Stimulated activated CD8-positive, alpha-beta memory T cell treated with anti-CD3 and anti-CD28 coated beads, Interleukin-4, amount 100 ng/mL, for 48 hours (primary cell): ENCODE results near the gene ZNF260.
A peak's percentile ranks its signal among the peaks of the same experiment; 100 is the strongest.

ENCODE experiments used
- DNase-seq: peaks from one replicate; pipeline ENCODE4 v3.0.0-alpha.2; 2020

ZNF260 gene

DNA sequence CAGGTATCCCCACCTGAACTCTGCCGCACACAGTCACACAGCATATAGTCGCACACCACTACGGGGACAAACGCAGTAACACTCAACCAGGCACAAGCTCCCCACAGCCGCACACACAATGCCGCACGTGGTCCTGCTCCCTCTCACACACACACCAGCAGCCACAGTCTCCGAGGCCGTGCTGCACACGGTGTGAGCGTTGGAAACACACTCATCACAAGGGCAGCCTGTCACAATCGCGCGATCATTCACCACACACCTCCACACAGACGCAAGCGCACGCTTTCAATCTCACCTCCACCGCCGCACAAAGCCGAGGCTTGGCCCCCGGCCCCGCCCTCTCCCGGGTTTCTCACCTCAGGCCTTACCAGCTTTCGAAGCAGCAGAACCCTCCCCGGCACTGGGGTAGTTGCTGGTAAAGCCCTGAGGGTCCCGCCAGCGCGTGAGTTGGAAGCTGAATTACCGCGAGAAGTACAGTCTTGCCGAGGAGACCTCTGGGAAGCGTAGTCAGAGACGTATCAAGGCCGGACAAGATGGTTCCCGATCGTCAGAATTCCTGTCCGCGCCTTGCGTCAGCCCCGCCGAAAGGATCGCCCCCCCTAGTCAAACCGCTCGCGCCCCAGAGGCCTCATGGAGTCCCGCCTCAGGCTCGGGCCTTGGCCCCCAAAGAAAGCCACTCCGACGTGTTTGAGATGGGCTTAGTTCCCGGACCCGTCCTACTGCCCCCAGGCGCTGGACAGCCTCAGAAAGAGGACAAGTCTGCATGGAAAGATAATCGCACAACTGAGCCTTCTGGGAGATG lies 38.8 kb downstream of the ZNF260 start, which contains the start of gene ZNF566:
Gene ZNF566, minus strand, starts transcription at position 444 of the 802 bp plus-strand sequence. CDS start 13,004 bp downstream, outside the sequence.
- DNase-seq: peak; percentile 94

DNA sequence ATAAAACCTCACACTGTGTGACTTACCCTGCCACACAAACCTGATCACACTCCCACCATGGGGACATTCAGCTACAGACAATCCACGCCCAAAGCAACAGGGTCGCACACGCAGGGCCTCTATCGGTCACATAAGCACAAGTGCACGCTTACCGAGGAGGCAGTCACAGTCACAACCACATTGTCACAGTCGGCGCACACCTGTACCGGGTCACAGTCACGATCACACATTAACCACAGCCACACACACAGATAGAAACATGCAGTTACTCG lies 39.3 kb downstream of the ZNF260 start:
- no peak for DNase-seq

DNA sequence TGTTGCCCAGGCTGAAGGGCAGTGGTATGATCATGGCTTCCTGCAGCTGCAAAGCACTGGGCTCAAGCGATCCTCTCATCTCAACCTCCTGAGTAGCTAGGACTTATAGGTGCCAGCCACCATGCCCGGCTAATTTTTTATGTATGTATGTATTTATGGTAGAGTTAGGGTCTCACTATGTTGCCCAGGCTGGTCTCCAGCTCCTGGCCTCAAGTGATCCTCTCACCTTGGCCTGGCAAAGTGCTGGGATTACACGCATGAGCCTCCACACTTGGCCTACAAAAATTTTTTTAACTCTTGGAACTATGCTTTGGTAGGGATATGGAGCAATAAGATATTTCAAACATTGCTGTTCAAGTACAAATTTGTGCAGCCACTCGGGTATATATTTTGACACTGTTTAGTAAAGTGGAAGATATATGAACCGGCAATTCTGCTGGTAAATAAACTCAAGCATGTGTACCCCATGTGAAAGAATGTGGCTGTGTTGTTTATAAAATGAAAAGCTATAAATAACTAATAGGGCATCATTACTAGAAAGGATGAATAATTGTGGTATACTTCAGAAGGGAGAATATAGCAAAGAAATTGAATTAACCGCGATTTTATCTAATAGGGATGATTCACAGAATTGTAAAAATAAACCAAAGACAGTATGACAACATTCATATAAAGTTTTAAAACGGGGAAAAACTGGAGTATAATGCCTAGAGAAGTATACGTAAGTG lies 39.8 kb downstream of the ZNF260 start:
- no peak for DNase-seq

DNA sequence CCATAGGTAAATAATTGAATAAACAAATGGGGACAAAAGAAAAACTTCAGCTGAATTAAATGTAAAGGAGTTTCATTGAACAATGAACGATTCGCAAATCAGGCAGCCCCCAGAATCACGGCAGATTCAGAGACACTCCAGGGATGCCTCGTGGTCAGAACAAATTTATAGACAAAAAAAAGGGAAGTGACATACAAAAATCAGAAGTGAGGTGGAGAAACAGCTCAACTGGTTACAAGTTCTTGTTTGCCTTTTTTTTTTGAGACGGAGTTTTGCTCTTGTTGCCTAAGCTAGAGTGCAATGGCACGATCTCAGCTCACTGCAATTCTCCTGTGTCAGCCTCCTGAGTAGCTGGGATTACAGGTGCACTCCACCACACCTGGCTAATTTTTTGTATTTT lies 44.4 kb downstream of the ZNF260 start:
- DNase-seq: no peak

DNA sequence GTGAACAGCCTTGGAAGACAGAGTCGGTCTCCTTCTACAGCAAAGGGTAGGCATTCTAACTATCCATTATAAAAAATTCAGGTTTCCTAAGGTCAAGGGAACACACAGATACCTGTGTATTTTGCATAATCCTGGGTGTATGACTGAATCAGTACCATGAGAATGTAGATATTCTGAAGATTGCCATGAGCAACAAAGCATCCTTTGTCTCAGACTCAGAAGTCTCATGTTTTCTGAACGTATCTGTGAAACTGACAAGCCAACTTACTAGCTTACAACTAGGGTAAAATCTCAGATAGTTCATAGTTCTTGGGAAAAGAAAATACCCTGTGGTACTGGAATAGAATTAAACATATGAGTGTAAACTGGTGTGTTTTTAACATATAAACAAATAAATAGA lies 45.2 kb downstream of the ZNF260 start:
- DNase-seq: no peak
